Adrenal gland (tissue), 12 donors: ENCODE measurements around the gene SLC26A1. TPM values are rescaled to one million over a fixed set of nuclear protein-coding genes. Genes with fewer than 3 reads are reported as not detected.
A peak's percentile ranks its signal among the peaks of the same experiment; 100 is the strongest.

Experiments used
- DNase-seq, 7 donors: peaks; one replicate each; pipeline ENCODE4 v3.0.0-alpha.2; 2019 to 2020
- H3K27ac ChIP-seq, 5 donors: fragments of 200-600 bp; sonication (generic) in 4 of 5; 1 replicate in 3 of 5; 2 replicates in 2 of 5; pipeline versions ENCODE4 v1.5.1 to v1.8.0; 2016 to 2020; ENCODE audit warnings: mild to moderate bottlenecking in 1 of 5
- H3K27me3 ChIP-seq: fragments of 200-600 bp; 2 replicates; pipeline ENCODE4 v1.8.0; 2021
- H3K36me3 ChIP-seq, 2 donors: fragments of 200-600 bp; replicated peaks in 1 of 2; 1 replicate in 1 of 2; 2 replicates in 1 of 2; pipeline versions ENCODE4 v1.5.1 to v1.8.0; 2018 to 2022
- H3K4me1 ChIP-seq, 2 donors: fragments of 200-600 bp; replicated peaks in 1 of 2; 1 replicate in 1 of 2; 2 replicates in 1 of 2; pipeline versions ENCODE4 v1.5.1 to v1.8.0; 2018 to 2021
- H3K4me3 ChIP-seq, 4 donors: fragments of 200-600 bp; sonication (generic) in 3 of 4; one replicate each; pipeline ENCODE4 v1.5.1; 2016 to 2018
- H3K9me3 ChIP-seq, 3 donors: fragments of 200-600 bp; sonication (generic) in 1 of 3; replicated peaks in 1 of 3; 1 replicate in 2 of 3; 2 replicates in 1 of 3; pipeline versions ENCODE4 v1.5.1 to v1.8.0; 2016 to 2021
- CTCF ChIP-seq, 6 experiments: fragments of 450-650 bp in 4 of 6; fragments of 200-600 bp in 2 of 6; sonication (generic) in 1 of 6; IDR thresholded peaks; 1 replicate in 5 of 6; 2 replicates in 1 of 6; pipeline versions ENCODE4 v1.5.1 to v1.8.0; 2016 to 2021; ENCODE audit warnings: antibody characterized with exemption in 6 of 6, mild to moderate bottlenecking in 2 of 6, moderate library complexity in 1 of 6
- POLR2A ChIP-seq, 2 donors: fragments of 450-650 bp; IDR thresholded peaks; one replicate each; pipeline ENCODE4 v1.6.1; 2017; ENCODE audit warnings: antibody characterized with exemption in 2 of 2, mild to moderate bottlenecking in 2 of 2, moderate library complexity in 1 of 2
- WGBS, 4 donors: extraction: QIAGEN DNeasy Blood & Tissue Kit in 2 of 4; methylation state at CpG; one replicate each; pipeline versions ENCODE4 v1.1.5 to v1.1.7; 2013 to 2017; 5-methylcytosine and 5-hydroxymethylcytosine counted together
- intact Hi-C, 2 donors: fragments of 100-400 bp; cut with DNase I; formaldehyde crosslinking; loops; one replicate each; pipeline versions ENCODE4 v1.14.1 to v1.15.0; 2022 to 2023
- polyA plus RNA-seq, 3 donors: library from polyadenylated mRNA; stranded (reverse); fragments of 200-250 nt in 2 of 3; fragments of 350-450 nt in 1 of 3; fragmentation: Illumina TruSeq in 1 of 3; extraction: RNeasy Lipid Tissue Mini Kit (QIAGEN cat#74804) in 1 of 3; gene quantifications; one replicate each; pipeline ENCODE4 v1.2.3, GENCODE V29; 2013 to 2014
- total RNA-seq, 9 donors: library from RNA; depleted of rRNA in 4 of 9; stranded (reverse); fragments of >200 nt in 4 of 9; fragments of 120-200 nt in 1 of 9; fragmentation: NEBNext Ultra II Directional in 1 of 9; extraction: Animal tissue kit (Norgen Biotek cat#: 25700) in 1 of 9; gene quantifications; one replicate each; pipeline versions ENCODE4 v1.1.0 to v1.2.4, GENCODE V29; 2013 to 2023
- donor health status: healthy with polysubstance abuse.
- donor health status: Bipolar disorder and iron deficiency.
- donor health status: DM: yes; HTN: yes; CAD: no.
- donor health status: DM: no; HTN: no; CAD: no.
- donor health status: DM: no; HTN: no; CAD: no.
- donor health status: DM: yes; HTN: yes; CAD: no.

The SLC26A1 gene
- total and polyA plus RNA-seq, 12 donors, result 0.85 to 55.0 (median 3.9) TPM

- no peaks in the 10 kb centered on the region for H3K9me3 ChIP-seq
- peaks cover 0 to 17% of the 10 kb centered on the region in 2 donors for H3K36me3 ChIP-seq
- H3K4me3 ChIP-seq, result no peak overlapping the region
- TF ChIP-seq CTCF (IDR thresholded peaks at IDR 0.05) (no peak), POLR2A (IDR thresholded peaks at IDR 0.05) (no peak)
- intact Hi-C loops, result no loop called here
- no peak for DNase-seq
- H3K4me1 ChIP-seq, result no peaks in the 10 kb centered on the region
- 73 to 96% (median 90%) methylated on average over 12 to 26 of the region's 26 CpGs for WGBS, 4 donors
- no peak overlapping the region for H3K27ac ChIP-seq
- no peaks in the 10 kb centered on the region for H3K27me3 ChIP-seq
These were observed 28.0 kb downstream of the SLC26A1 start for GRCh38 chr4:965048-965765.

- Histone ChIP-seq H3K36me3 (peaks cover 0 to 17% of the 10 kb centered on the region in 2 donors), H3K27ac (no peak overlapping the region), H3K4me1 (no peaks in the 10 kb centered on the region), H3K27me3 (no peaks in the 10 kb centered on the region), H3K4me3 (no peak overlapping the region), H3K9me3 (no peaks in the 10 kb centered on the region)
- no peak for DNase-seq
- intact Hi-C loops, result no loop called here
- WGBS, 4 donors, result 75 to 92% (median 89%) methylated on average over 7 to 23 of the region's 23 CpGs
- TF ChIP-seq POLR2A (IDR thresholded peaks at IDR 0.05) (no peak), CTCF (IDR thresholded peaks at IDR 0.05) (no peak)
These were observed 28.7 kb downstream of the SLC26A1 start for GRCh38 chr4:964346-965025.

GRCh38 chr4:963276-964225, 29.7 kb downstream of the SLC26A1 start:
- intact Hi-C loops, result no loop called here
- H3K27ac ChIP-seq, result no peak overlapping the region
- peaks cover 0 to 17% of the 10 kb centered on the region in 2 donors for H3K36me3 ChIP-seq
- no peaks in the 10 kb centered on the region for H3K4me1 ChIP-seq
- DNase-seq, result peak in 1 of 7 donors; percentile 17
- no peaks in the 10 kb centered on the region for H3K9me3 ChIP-seq
- no peaks in the 10 kb centered on the region for H3K27me3 ChIP-seq
- TF ChIP-seq POLR2A (IDR thresholded peaks at IDR 0.05) (no peak), CTCF (IDR thresholded peaks at IDR 0.05) (no peak)
- H3K4me3 ChIP-seq, result no peak overlapping the region
- 88 to 95% (median 94%) methylated on average over 22 to 39 of the region's 39 CpGs for WGBS, 4 donors
